ENCODE results near the gene KLHDC8B. TPM values are rescaled to one million over a fixed set of nuclear protein-coding genes. Genes with fewer than 3 reads are reported as not detected.

Gene KLHDC8B
- total RNA-seq, 4 donors from 2014 or later, result 4.5 to 23.5 (median 13.4) TPM

DNA sequence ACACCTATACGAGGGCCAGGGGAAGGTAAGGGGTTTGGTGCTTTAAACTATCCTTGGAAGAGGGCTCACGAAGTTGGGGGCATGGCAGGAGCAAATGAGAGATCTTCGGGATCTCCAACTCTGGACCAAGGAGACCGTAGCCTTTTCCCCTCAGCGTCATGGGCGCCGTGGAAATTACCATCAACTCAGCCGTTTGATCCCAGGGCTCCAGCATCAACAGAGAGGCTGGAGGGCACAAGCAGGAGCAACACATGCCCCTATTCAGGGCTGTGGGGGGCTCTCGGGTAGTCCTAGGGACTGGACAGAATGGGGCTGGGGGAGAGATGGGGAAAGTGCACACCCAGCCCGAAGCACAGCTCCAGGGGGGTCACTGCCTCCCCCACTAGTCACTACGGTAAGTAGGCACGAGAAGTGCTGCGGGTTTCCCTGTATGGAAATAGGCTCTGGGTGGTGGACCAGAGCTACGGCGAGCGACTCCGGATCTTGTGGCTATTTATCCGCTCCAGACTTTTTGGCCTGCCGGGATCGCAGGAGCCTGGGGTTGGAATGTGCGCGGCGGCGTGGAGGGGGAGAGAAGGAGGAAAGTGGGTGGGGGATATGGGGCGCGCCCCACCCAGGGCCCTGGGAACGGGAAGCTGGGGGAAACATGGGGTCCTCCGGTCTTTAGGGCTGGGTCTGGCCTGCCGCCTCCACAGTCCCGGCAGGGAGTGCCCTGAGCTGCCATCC lies 38.0 kb upstream of the KLHDC8B start:
- intact Hi-C loops (cut with DNase I; ENCODE audit: low total_unique reads), result loop anchor here (5.0 kb wide), 1 partner anchor 41 kb away; the partner anchor contains the start of gene QRICH1
- 4% methylated on average over 30 of the region's 30 CpGs; no CpG with 5 or more reads in 1 of the 2 donors for WGBS, 2 donors (ENCODE audit: low coverage in 1 of 2)
- H3K4me3 ChIP-seq, result peak overlapping the region; percentile 51 to 61 (median 52)
- in situ Hi-C loops (cut with MboI; ENCODE audit: low pct_ligation_motif_present in 1 of 4, low pct_unique_long_range_greater_than_20kb in 1 of 4, low sequenced_read_pairs in 3 of 4), result no loop called here
- peaks cover 9 to 38% (median 21%) of the 10 kb centered on the region in 4 donors for H3K4me1 ChIP-seq
- H3K9me3 ChIP-seq, result no peaks in the 10 kb centered on the region
- no peaks in the 10 kb centered on the region for H3K36me3 ChIP-seq
- TF ChIP-seq POLR2AphosphoS5 (IDR thresholded peaks at IDR 0.05), result peak in 1 of 3 donors; percentile 17
- TF ChIP-seq, protein P1, sequence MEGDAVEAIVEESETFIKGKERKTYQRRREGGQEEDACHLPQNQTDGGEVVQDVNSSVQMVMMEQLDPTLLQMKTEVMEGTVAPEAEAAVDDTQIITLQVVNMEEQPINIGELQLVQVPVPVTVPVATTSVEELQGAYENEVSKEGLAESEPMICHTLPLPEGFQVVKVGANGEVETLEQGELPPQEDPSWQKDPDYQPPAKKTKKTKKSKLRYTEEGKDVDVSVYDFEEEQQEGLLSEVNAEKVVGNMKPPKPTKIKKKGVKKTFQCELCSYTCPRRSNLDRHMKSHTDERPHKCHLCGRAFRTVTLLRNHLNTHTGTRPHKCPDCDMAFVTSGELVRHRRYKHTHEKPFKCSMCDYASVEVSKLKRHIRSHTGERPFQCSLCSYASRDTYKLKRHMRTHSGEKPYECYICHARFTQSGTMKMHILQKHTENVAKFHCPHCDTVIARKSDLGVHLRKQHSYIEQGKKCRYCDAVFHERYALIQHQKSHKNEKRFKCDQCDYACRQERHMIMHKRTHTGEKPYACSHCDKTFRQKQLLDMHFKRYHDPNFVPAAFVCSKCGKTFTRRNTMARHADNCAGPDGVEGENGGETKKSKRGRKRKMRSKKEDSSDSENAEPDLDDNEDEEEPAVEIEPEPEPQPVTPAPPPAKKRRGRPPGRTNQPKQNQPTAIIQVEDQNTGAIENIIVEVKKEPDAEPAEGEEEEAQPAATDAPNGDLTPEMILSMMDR (IDR thresholded peaks at IDR 0.05), result no peak
- H3K27ac ChIP-seq, result peak overlapping the region; percentile 84 to 93 (median 88)
- DNase-seq, result peak; percentile 88
- H3K27me3 ChIP-seq, result no peaks in the 10 kb centered on the region

DNA sequence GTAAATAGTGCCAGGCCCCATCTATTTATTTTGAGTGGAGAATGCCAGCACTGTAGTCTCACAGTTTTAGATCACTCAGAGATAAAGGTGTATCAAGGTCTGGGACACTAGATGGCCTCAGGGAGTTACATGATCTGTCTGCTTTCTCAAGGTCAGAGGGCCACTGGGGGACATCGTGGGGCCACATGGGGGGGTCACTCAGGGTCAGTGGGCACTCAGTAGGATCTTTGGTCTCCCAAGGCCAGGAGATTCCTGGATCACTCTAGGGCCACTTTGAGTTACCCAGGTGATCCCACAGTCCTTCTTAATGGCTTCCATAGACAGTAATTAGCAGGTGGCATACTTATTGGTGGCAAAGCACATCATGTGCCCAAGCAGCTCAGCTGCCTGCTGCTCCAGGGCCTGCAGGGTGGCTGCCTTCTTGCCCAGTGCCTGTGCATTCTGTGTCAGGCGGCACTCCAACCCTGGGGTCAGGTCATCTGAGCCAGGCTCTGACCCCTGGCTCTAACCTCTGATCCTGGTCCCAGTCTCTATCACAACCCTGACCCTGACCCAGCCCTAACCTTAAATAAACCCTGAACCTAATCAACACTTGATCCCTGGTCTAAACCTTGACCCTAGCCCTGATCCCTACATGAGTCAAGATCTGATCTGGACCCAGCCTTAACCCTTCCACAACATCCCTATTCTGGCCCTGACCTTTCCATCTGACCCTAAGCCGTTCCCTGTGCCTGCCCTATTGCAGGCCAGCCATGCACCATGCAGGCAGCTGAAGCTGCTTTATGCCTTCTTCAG lies 36.7 kb upstream of the KLHDC8B start:
- no peak for DNase-seq
- TF ChIP-seq POLR2A (IDR thresholded peaks at IDR 0.05), result no peak
- TF ChIP-seq EP300 (IDR thresholded peaks at IDR 0.05; ENCODE audit: low read depth), result no peak
- TF ChIP-seq, protein P1 (IDR thresholded peaks at IDR 0.05), result no peak
- no peak for TF ChIP-seq POLR2AphosphoS5 (IDR thresholded peaks at IDR 0.05)
- Histone ChIP-seq H3K9me3 (no peaks in the 10 kb centered on the region), H3K27ac (peak overlapping the region in 3 of 4 donors; percentile 3 to 93 (median 84)), H3K4me3 (no peak overlapping the region), H3K4me1 (peaks cover 9 to 38% (median 21%) of the 10 kb centered on the region in 4 donors), H3K27me3 (peaks cover 2% of the 10 kb centered on the region), H3K36me3 (no peaks in the 10 kb centered on the region)
- in situ Hi-C loops (cut with MboI; ENCODE audit: low pct_ligation_motif_present in 1 of 4, low pct_unique_long_range_greater_than_20kb in 1 of 4, low sequenced_read_pairs in 3 of 4), result no loop called here
- intact Hi-C loops (cut with DNase I; ENCODE audit: low total_unique reads), result loop anchor here (5.0 kb wide), 1 partner anchor 42 kb away; the partner anchor contains the start of gene QRICH1
- WGBS, 2 donors (ENCODE audit: low coverage in 1 of 2), result 62% methylated on average over 3 of the region's 3 CpGs; no CpG with 5 or more reads in 1 of the 2 donors

DNA sequence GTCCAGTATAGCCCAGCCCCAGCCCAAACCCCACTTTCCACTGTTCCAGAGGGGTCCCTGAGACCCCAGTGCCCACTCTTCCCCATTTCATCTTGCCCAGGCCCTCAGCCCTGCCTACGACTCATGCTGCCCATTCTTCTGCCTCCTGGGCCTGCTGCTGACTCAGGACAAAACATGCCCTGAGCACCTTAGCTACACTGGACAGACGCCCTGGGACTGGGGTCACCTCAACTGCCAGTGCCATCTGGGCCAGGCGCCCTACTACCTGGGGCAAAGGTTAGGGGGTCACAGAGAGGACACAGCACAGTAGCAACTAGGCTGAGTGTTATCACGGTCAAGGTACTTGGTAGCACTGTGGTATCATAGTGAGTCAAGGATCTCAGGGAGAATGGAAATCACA lies 35.9 kb upstream of the KLHDC8B start:
- no peaks in the 10 kb centered on the region for H3K9me3 ChIP-seq
- WGBS, 2 donors (ENCODE audit: low coverage in 1 of 2), result 76% methylated on average over 4 of the region's 4 CpGs; no CpG with 5 or more reads in 1 of the 2 donors
- H3K4me1 ChIP-seq, result peaks cover 9 to 34% (median 21%) of the 10 kb centered on the region in 4 donors
- intact Hi-C loops (cut with DNase I; ENCODE audit: low total_unique reads) (no loop called here), in situ Hi-C loops (cut with MboI; ENCODE audit: low pct_ligation_motif_present in 1 of 4, low pct_unique_long_range_greater_than_20kb in 1 of 4, low sequenced_read_pairs in 3 of 4) (no loop called here)
- no peaks in the 10 kb centered on the region for H3K36me3 ChIP-seq
- no peak overlapping the region for H3K4me3 ChIP-seq
- TF ChIP-seq EP300 (IDR thresholded peaks at IDR 0.05; ENCODE audit: low read depth) (no peak), POLR2AphosphoS5 (IDR thresholded peaks at IDR 0.05) (no peak), POLR2A (IDR thresholded peaks at IDR 0.05) (no peak)
- TF ChIP-seq, protein P1 (IDR thresholded peaks at IDR 0.05), result no peak
- DNase-seq, result no peak
- peaks cover 4% of the 10 kb centered on the region for H3K27me3 ChIP-seq
- H3K27ac ChIP-seq, result no peak overlapping the region

DNA sequence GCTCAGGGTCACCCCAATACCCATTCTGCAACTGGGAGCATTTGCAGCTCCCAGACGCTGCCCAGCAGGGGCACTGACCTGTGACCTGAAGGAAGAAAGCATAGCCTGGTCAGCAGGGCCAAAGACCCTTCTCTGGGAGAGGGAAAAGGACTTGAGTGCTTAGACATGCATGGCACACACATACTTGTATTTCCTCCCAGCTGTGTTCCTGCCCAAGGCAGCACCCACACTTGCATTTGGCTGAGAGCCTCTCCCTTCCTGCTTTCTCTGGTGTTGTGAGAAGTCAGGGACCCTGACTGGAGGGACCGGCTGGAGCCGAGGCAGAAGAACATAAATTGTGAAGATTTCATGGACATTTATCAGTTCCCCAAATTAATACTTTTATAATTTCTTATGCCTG lies 31.3 kb upstream of the KLHDC8B start:
- TF ChIP-seq EP300 (IDR thresholded peaks at IDR 0.05; ENCODE audit: low read depth) (no peak), POLR2AphosphoS5 (IDR thresholded peaks at IDR 0.05) (no peak), POLR2A (IDR thresholded peaks at IDR 0.05) (no peak)
- Histone ChIP-seq H3K4me3 (no peak overlapping the region), H3K27ac (no peak overlapping the region), H3K27me3 (peaks cover 4% of the 10 kb centered on the region), H3K36me3 (no peaks in the 10 kb centered on the region), H3K4me1 (no peaks in the 10 kb centered on the region), H3K9me3 (no peaks in the 10 kb centered on the region)
- DNase-seq, result no peak
- 66 to 100% methylated on average over 1 to 3 of the region's 3 CpGs for WGBS, 2 donors (ENCODE audit: low coverage in 1 of 2)
- intact Hi-C loops (cut with DNase I; ENCODE audit: low total_unique reads), result no loop called here
- in situ Hi-C loops (cut with MboI; ENCODE audit: low pct_ligation_motif_present in 1 of 4, low pct_unique_long_range_greater_than_20kb in 1 of 4, low sequenced_read_pairs in 3 of 4), result no loop called here
